CD4-positive, alpha-beta T cell (primary cell): ENCODE measurements around the gene DEFB132. TPM values are rescaled to one million over a fixed set of nuclear protein-coding genes. Genes with fewer than 3 reads are reported as not detected.

Source experiments
- ATAC-seq: fragments of 200-7000 bp; cut with Tn5 transposase; one replicate; pipeline ENCODE4 v1.10.0; 2022; ENCODE audit warnings: mild to moderate bottlenecking; ENCODE audit not compliant: poor library complexity
- CTCF ChIA-PET: fragments of 350-600 bp; sonication (Branson Sonifier 250); formaldehyde crosslinking; loops from one replicate; lab custom pipeline; 2021; ENCODE audit warnings: antibody characterized with exemption, inconsistent platforms; lab: Charles Lee
- POLR2A ChIA-PET: fragments of 350-600 bp; sonication (Branson Sonifier 250); formaldehyde crosslinking; loops from one replicate; lab custom pipeline; 2021; ENCODE audit warnings: antibody characterized with exemption, inconsistent platforms; lab: Charles Lee
- DNase-seq, 14 experiments: peaks; one replicate each; pipeline ENCODE4 v3.0.0-alpha.2; 2013 to 2020; ENCODE audit warnings: mixed read lengths in 2 of 14
- H3K27ac ChIP-seq, 2 donors: one replicate each; pipeline versions ENCODE4 v1.5.1 to v1.7.0; 2013; ENCODE audit warnings: low read length in 2 of 2, low read depth in 1 of 2, mild to moderate bottlenecking in 1 of 2
- H3K27me3 ChIP-seq, 2 experiments: 1 replicate in 1 of 2; 2 replicates in 1 of 2; pipeline versions ENCODE4 v1.6.1 to v1.7.0; 2013; ENCODE audit warnings: low read length in 2 of 2, control low read depth in 1 of 2, mild to moderate bottlenecking in 1 of 2, moderate library complexity in 1 of 2; ENCODE audit not compliant: insufficient read depth in 2 of 2, control insufficient read depth in 1 of 2
- H3K36me3 ChIP-seq: one replicate; pipeline ENCODE4 v1.6.1; 2013; ENCODE audit warnings: low read length, control low read depth; ENCODE audit not compliant: insufficient read depth
- H3K4me1 ChIP-seq: one replicate; pipeline ENCODE4 v1.6.1; 2013; ENCODE audit warnings: low read length, control low read depth; ENCODE audit not compliant: insufficient read depth
- H3K4me3 ChIP-seq: one replicate; pipeline ENCODE4 v1.5.1; 2013; ENCODE audit warnings: mild to moderate bottlenecking, low read length, moderate library complexity
- H3K9me3 ChIP-seq, 2 experiments: 1 replicate in 1 of 2; 2 replicates in 1 of 2; pipeline versions ENCODE4 v1.6.1 to v1.7.0; 2013; ENCODE audit warnings: low read length in 2 of 2, mild to moderate bottlenecking in 2 of 2, control low read depth in 1 of 2, moderate library complexity in 1 of 2; ENCODE audit not compliant: control insufficient read depth in 1 of 2, insufficient read depth in 1 of 2
- H3K27ac Mint-ChIP-seq: one replicate; pipeline ENCODE4 v1.8.0; 2020; ENCODE audit warnings: mixed read lengths
- H3K27me3 Mint-ChIP-seq: one replicate; pipeline ENCODE4 v1.8.0; 2021; ENCODE audit warnings: mixed read lengths
- H3K36me3 Mint-ChIP-seq: one replicate; pipeline ENCODE4 v1.8.0; 2021; ENCODE audit warnings: low read depth, mixed read lengths
- H3K4me1 Mint-ChIP-seq: one replicate; pipeline ENCODE4 v1.8.0; 2021; ENCODE audit warnings: low read depth, mixed read lengths
- H3K4me3 Mint-ChIP-seq: one replicate; pipeline ENCODE4 v1.8.0; 2020; ENCODE audit warnings: mild to moderate bottlenecking, mixed read lengths
- H3K9me3 Mint-ChIP-seq: one replicate; pipeline ENCODE4 v1.8.0; 2020; ENCODE audit warnings: mixed read lengths
- intact Hi-C, 2 experiments: fragments of 100-400 bp; cut with DNase I in 1 of 2; cut with micrococcal nuclease in 1 of 2; formaldehyde crosslinking; loops; one replicate each; pipeline versions ENCODE4 v1.15.1 to v1.9.0; 2023 to 2025; cut with DNase I, micrococcal nuclease
- total RNA-seq, 174 experiments: library from RNA in 2 of 174; stranded (reverse) in 2 of 174; gene quantifications; one replicate each; pipeline ENCODE4 v1.2.3 and lab custom pipeline; 2021 to 2026
- TF ChIP-seq, protein P1 (sequence below): fragments of 200-600 bp; IDR thresholded peaks from one replicate; pipeline ENCODE4 v1.8.0; 2022; ENCODE audit warnings: antibody characterized with exemption, mild to moderate bottlenecking

The DEFB132 gene
- total RNA-seq, 2 experiments from 2014 or later = not detected

DNA sequence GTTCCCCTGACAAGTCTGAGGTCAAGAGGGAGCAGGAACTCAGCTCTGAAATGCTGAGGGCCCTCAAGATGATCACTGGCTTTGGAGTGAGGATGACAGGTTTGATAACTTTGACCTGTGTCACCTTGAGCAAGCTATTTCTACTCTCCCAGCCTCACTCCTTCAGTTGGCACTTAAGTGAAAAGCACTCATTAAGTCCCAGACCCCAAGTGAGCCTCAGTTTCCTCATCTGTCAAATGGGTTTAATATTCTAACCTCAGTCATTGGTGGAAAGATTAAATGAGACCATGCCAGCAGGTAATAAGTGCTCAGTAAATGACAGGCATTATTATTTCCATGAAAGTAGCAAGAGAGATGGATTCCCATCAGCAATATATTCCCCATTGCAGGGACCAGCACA is 14.0 kb downstream of the DEFB132 start:
- Mint-ChIP-seq H3K27ac (no peak overlapping the region), H3K9me3 (no peaks in the 10 kb centered on the region), H3K4me1 (peaks cover 7% of the 10 kb centered on the region), H3K36me3 (peaks cover 6% of the 10 kb centered on the region), H3K4me3 (no peak overlapping the region), H3K27me3 (peaks cover 4% of the 10 kb centered on the region)
- peaks cover 2% of the 10 kb centered on the region for H3K36me3 ChIP-seq
- intact Hi-C loops = no loop called here
- ChIA-PET CTCF (no interaction called here), POLR2A (no interaction called here)
- H3K27me3 ChIP-seq = no peaks in the 10 kb centered on the region
- H3K4me1 ChIP-seq = peaks cover 7% of the 10 kb centered on the region
- TF ChIP-seq, protein P1, sequence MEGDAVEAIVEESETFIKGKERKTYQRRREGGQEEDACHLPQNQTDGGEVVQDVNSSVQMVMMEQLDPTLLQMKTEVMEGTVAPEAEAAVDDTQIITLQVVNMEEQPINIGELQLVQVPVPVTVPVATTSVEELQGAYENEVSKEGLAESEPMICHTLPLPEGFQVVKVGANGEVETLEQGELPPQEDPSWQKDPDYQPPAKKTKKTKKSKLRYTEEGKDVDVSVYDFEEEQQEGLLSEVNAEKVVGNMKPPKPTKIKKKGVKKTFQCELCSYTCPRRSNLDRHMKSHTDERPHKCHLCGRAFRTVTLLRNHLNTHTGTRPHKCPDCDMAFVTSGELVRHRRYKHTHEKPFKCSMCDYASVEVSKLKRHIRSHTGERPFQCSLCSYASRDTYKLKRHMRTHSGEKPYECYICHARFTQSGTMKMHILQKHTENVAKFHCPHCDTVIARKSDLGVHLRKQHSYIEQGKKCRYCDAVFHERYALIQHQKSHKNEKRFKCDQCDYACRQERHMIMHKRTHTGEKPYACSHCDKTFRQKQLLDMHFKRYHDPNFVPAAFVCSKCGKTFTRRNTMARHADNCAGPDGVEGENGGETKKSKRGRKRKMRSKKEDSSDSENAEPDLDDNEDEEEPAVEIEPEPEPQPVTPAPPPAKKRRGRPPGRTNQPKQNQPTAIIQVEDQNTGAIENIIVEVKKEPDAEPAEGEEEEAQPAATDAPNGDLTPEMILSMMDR = no peak
- H3K4me3 ChIP-seq = no peak overlapping the region
- H3K9me3 ChIP-seq = no peaks in the 10 kb centered on the region
- ATAC-seq (no peak), DNase-seq (no peak)
- no peak overlapping the region for H3K27ac ChIP-seq

DNA sequence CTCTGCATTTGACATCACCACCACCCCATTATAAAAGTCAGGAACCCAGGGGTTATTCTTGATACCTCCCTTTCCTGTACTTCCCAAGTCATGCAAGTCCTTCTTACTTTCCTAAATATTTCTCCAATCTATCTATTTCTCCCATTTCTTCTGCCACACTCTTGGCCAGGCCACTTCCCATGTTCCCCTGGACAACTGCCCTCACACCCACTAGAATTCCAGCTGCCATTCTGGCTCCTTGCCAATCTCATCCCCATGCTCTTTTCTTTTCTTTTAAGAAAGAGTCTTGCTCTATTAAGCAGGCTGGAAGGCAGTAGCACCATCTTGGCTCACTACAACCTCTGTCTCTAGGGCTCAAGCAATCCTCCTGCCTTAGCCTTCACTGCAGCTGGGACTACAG is 15.2 kb downstream of the DEFB132 start:
- intact Hi-C loops = no loop called here
- CTCF ChIA-PET = no interaction called here

DNA sequence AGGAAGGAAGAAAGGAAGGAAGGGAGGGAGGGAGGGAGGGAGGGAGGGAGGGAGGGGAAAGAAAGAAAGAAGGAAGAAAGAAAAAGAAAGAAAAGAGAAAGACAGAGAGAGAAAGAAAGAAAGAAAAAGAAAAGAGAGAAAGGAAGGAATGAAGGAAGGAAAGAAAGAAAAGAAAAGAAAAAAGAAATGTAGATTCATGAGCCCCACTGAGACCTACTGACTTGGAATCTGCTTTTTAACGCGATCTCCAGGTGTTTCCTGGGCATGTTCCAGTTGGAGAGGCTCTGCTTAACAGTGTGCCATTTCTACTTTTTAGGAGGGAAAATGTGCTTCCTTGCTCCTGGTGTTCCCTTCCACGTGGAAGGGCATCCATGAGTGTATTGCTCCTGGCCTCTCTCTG is 16.4 kb downstream of the DEFB132 start:
- H3K36me3 ChIP-seq = peaks cover 7% of the 10 kb centered on the region
- POLR2A ChIA-PET = no interaction called here
- CTCF ChIA-PET = no interaction called here
- DNase-seq = no peak
- H3K9me3 Mint-ChIP-seq = no peaks in the 10 kb centered on the region
- H3K36me3 Mint-ChIP-seq = peaks cover 6% of the 10 kb centered on the region
- no peak for ATAC-seq
- no peaks in the 10 kb centered on the region for H3K27me3 ChIP-seq
- H3K4me3 Mint-ChIP-seq = no peak overlapping the region
- no peaks in the 10 kb centered on the region for H3K27me3 Mint-ChIP-seq
- no peaks in the 10 kb centered on the region for H3K9me3 ChIP-seq
- TF ChIP-seq, protein P1 = no peak
- no peak overlapping the region for H3K4me3 ChIP-seq
- H3K27ac Mint-ChIP-seq = no peak overlapping the region
- H3K4me1 Mint-ChIP-seq = no peaks in the 10 kb centered on the region
- H3K4me1 ChIP-seq = no peaks in the 10 kb centered on the region
- intact Hi-C loops = no loop called here
- H3K27ac ChIP-seq = no peak overlapping the region

More for the DNA sequence above, 15.2 kb downstream of the DEFB132 start:
- Histone ChIP-seq H3K9me3 (no peaks in the 10 kb centered on the region), H3K4me3 (no peak overlapping the region), H3K27ac (no peak overlapping the region), H3K27me3 (no peaks in the 10 kb centered on the region), H3K36me3 (peaks cover 5% of the 10 kb centered on the region), H3K4me1 (no peaks in the 10 kb centered on the region)
- ATAC-seq = no peak
- POLR2A ChIA-PET = no interaction called here
- H3K36me3 Mint-ChIP-seq = peaks cover 6% of the 10 kb centered on the region
- H3K27ac Mint-ChIP-seq = no peak overlapping the region
- no peak overlapping the region for H3K4me3 Mint-ChIP-seq
- TF ChIP-seq, protein P1 = no peak
- H3K9me3 Mint-ChIP-seq = no peaks in the 10 kb centered on the region
- no peak for DNase-seq
- no peaks in the 10 kb centered on the region for H3K4me1 Mint-ChIP-seq
- H3K27me3 Mint-ChIP-seq = no peaks in the 10 kb centered on the region
